Mesenchymal stem cell (in vitro differentiated cells and primary cell): ENCODE data around the gene FNDC3B.

Experiments used
- DNase-seq: peaks from one replicate; pipeline ENCODE4 v3.0.0-alpha.2; 2013
- H2AFZ ChIP-seq: one replicate; pipeline ENCODE4 v1.6.1; 2013; ENCODE audit warnings: low read depth, mild to moderate bottlenecking, control low read depth, inconsistent platforms, low read length, moderate library complexity
- H2AK5ac ChIP-seq: 2 replicates; pipeline ENCODE4 v1.6.1; 2013; ENCODE audit warnings: low read length, moderate library complexity, mild to moderate bottlenecking, inconsistent platforms; ENCODE audit not compliant: severe bottlenecking
- H2BK120ac ChIP-seq: one replicate; pipeline ENCODE4 v1.6.1; 2013; ENCODE audit warnings: low read depth, mild to moderate bottlenecking, inconsistent platforms, low read length, moderate library complexity
- H2BK12ac ChIP-seq, 2 experiments: one replicate each; pipeline ENCODE4 v1.6.1; 2013; ENCODE audit warnings: inconsistent platforms in 2 of 2, low read length in 2 of 2, mild to moderate bottlenecking in 2 of 2, moderate library complexity in 2 of 2, control low read depth in 1 of 2
- H2BK15ac ChIP-seq: one replicate; pipeline ENCODE4 v1.6.1; 2013; ENCODE audit warnings: mild to moderate bottlenecking, low read depth, inconsistent platforms; ENCODE audit not compliant: poor library complexity, severe bottlenecking
- H2BK5ac ChIP-seq: 2 replicates; pipeline ENCODE4 v1.6.1; 2013; ENCODE audit warnings: low read depth, mild to moderate bottlenecking, low read length, control low read depth, inconsistent platforms; ENCODE audit not compliant: poor library complexity, severe bottlenecking
- H3K14ac ChIP-seq, 2 experiments: one replicate each; pipeline ENCODE4 v1.6.1; 2013; ENCODE audit warnings: inconsistent platforms in 2 of 2, low read length in 2 of 2, control low read depth in 1 of 2, mild to moderate bottlenecking in 1 of 2, moderate library complexity in 1 of 2
- H3K18ac ChIP-seq, 2 experiments: one replicate each; pipeline ENCODE4 v1.6.1; 2013; ENCODE audit warnings: inconsistent platforms in 2 of 2, low read length in 2 of 2, control low read depth in 1 of 2, low read depth in 1 of 2, mild to moderate bottlenecking in 1 of 2
- H3K23ac ChIP-seq, 2 experiments: one replicate each; pipeline ENCODE4 v1.6.1; 2013; ENCODE audit warnings: inconsistent platforms in 2 of 2, low read length in 2 of 2, mild to moderate bottlenecking in 2 of 2, moderate library complexity in 2 of 2, control low read depth in 1 of 2
- H3K27ac ChIP-seq: 2 replicates; pipeline ENCODE4 v1.5.1; 2013; ENCODE audit warnings: mild to moderate bottlenecking, moderate library complexity, low read length, control low read depth, inconsistent platforms; ENCODE audit not compliant: poor library complexity, severe bottlenecking
- H3K27me3 ChIP-seq, 2 experiments: 2 replicates each; pipeline versions ENCODE4 v1.6.1 to v1.7.0; 2013; ENCODE audit warnings: low read length in 2 of 2, mild to moderate bottlenecking in 2 of 2, moderate library complexity in 2 of 2, control low read depth in 1 of 2, inconsistent platforms in 1 of 2; ENCODE audit not compliant: control insufficient read depth in 1 of 2, insufficient read depth in 1 of 2
- H3K36me3 ChIP-seq, 2 experiments: 2 replicates each; pipeline versions ENCODE4 v1.6.1 to v1.7.0; 2013; ENCODE audit warnings: low read length in 2 of 2, control low read depth in 1 of 2, inconsistent platforms in 1 of 2, low read depth in 1 of 2, mild to moderate bottlenecking in 1 of 2; ENCODE audit not compliant: insufficient read depth in 2 of 2, control insufficient read depth in 1 of 2
- H3K4ac ChIP-seq, 2 experiments: one replicate each; pipeline ENCODE4 v1.6.1; 2013; ENCODE audit warnings: inconsistent platforms in 2 of 2, low read length in 2 of 2, mild to moderate bottlenecking in 2 of 2, moderate library complexity in 2 of 2, control low read depth in 1 of 2, low read depth in 1 of 2
- H3K4me1 ChIP-seq: 2 replicates; pipeline ENCODE4 v1.6.1; 2013; ENCODE audit warnings: low read depth, low read length, control low read depth; ENCODE audit not compliant: control insufficient read depth, insufficient read depth
- H3K4me2 ChIP-seq: 2 replicates; pipeline ENCODE4 v1.6.1; 2013; ENCODE audit warnings: low read length, mild to moderate bottlenecking, inconsistent platforms; ENCODE audit not compliant: poor library complexity, severe bottlenecking
- H3K4me3 ChIP-seq, 2 experiments: 2 replicates each; pipeline versions ENCODE4 v1.5.1 to v1.7.0; 2013; ENCODE audit warnings: low read length in 2 of 2, mild to moderate bottlenecking in 2 of 2, control low read depth in 1 of 2, low read depth in 1 of 2; ENCODE audit not compliant: insufficient read depth in 1 of 2
- H3K79me1 ChIP-seq: replicated peaks from 2 replicates; pipeline ENCODE4 v1.6.1; 2013; ENCODE audit warnings: mild to moderate bottlenecking, control low read depth, low read length, inconsistent platforms; ENCODE audit not compliant: poor library complexity, severe bottlenecking
- H3K9ac ChIP-seq: 2 replicates; pipeline ENCODE4 v1.7.0; 2013; ENCODE audit warnings: mild to moderate bottlenecking, low read length, moderate library complexity
- H3K9me3 ChIP-seq: 2 replicates; pipeline ENCODE4 v1.7.0; 2013; ENCODE audit warnings: mild to moderate bottlenecking, low read length; ENCODE audit not compliant: control insufficient read depth
- H4K8ac ChIP-seq: one replicate; pipeline ENCODE4 v1.6.1; 2013; ENCODE audit warnings: inconsistent platforms, mild to moderate bottlenecking, low read length, moderate library complexity
- H4K91ac ChIP-seq: one replicate; pipeline ENCODE4 v1.6.1; 2013; ENCODE audit warnings: mild to moderate bottlenecking, low read length, inconsistent platforms
- WGBS: methylation state at CpG from one replicate; pipeline ENCODE4 v1.1.7; 2013; ENCODE audit warnings: mixed read lengths; 5-methylcytosine and 5-hydroxymethylcytosine counted together

FNDC3B gene

GRCh38 chr3:172118019-172118418, 78.6 kb downstream of the FNDC3B start:
- H3K36me3 ChIP-seq, result peaks cover 31 to 95% of the 10 kb centered on the region in 2 experiments
- H2BK120ac ChIP-seq, result no peak overlapping the region
- H3K14ac ChIP-seq, result no peak overlapping the region
- H3K79me1 ChIP-seq, result peaks cover 12% of the 10 kb centered on the region
- H3K4me1 ChIP-seq, result peaks cover 2% of the 10 kb centered on the region
- no peak overlapping the region for H3K4me3 ChIP-seq
- DNase-seq, result no peak
- no peak overlapping the region for H2BK15ac ChIP-seq
- H3K4me2 ChIP-seq, result no peak overlapping the region
- H2BK12ac ChIP-seq, result no peak overlapping the region
- no peak overlapping the region for H2AFZ ChIP-seq
- H3K23ac ChIP-seq, result no peak overlapping the region
- H3K27me3 ChIP-seq, result no peaks in the 10 kb centered on the region
- H3K4ac ChIP-seq, result no peak overlapping the region
- no peak overlapping the region for H4K91ac ChIP-seq
- H2BK5ac ChIP-seq, result no peak overlapping the region
- no peaks in the 10 kb centered on the region for H3K9me3 ChIP-seq
- H2AK5ac ChIP-seq, result no peak overlapping the region
- no peak overlapping the region for H4K8ac ChIP-seq
- H3K27ac ChIP-seq, result no peak overlapping the region
- H3K9ac ChIP-seq, result no peak overlapping the region
- WGBS, result 88% methylated on average over 1 of the region's 4 CpGs
- no peak overlapping the region for H3K18ac ChIP-seq

DNA sequence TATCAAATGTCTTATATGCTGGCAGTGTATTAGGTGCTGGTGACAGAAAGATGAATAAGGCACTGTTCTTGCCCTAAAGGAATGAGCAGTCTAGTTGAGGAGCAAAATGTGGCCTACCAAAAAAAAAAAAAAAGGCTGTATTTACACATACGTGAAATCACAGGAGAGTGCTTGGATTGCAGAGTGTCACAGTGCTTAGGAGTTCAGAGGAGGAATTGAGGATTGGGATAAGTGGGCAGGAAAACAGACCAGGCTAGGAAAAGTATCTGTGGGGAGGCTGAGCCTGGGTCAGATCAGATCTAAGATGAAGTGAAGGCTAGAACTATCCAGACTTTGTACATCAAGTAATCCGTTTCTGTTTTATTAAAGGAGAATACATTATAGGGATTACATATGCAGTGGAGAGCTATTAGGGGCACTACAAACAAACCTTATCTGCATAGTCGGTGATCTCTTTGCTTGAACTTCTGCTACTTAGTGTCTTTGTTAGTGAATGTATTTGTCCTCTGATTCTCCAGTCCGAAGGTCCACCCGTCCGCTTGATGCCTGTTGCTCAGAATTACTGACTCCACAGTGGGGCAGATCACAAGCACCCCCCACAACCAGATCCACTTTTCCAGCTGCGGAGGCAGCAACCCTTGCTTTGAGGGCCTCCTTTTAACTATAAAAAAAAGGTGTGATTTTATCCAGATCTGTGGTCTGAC, 80.0 kb downstream of the FNDC3B start:
- H4K91ac ChIP-seq, result no peak overlapping the region
- H2BK12ac ChIP-seq, result no peak overlapping the region
- H2BK15ac ChIP-seq, result no peak overlapping the region
- H3K4ac ChIP-seq, result no peak overlapping the region
- H2AFZ ChIP-seq, result no peak overlapping the region
- no peak overlapping the region for H3K18ac ChIP-seq
- H3K9me3 ChIP-seq, result no peaks in the 10 kb centered on the region
- peaks cover 12% of the 10 kb centered on the region for H3K79me1 ChIP-seq
- no peak overlapping the region for H2BK120ac ChIP-seq
- H3K36me3 ChIP-seq, result peaks cover 31 to 95% of the 10 kb centered on the region in 2 experiments
- no peak overlapping the region for H4K8ac ChIP-seq
- H3K4me1 ChIP-seq, result no peaks in the 10 kb centered on the region
- no peak overlapping the region for H3K4me2 ChIP-seq
- no peak overlapping the region for H3K27ac ChIP-seq
- WGBS, result 86% methylated on average over 5 of the region's 7 CpGs
- H3K9ac ChIP-seq, result no peak overlapping the region
- H3K4me3 ChIP-seq, result no peak overlapping the region
- no peak for DNase-seq
- H2AK5ac ChIP-seq, result no peak overlapping the region
- H2BK5ac ChIP-seq, result no peak overlapping the region
- no peak overlapping the region for H3K23ac ChIP-seq
- H3K14ac ChIP-seq, result no peak overlapping the region
- no peaks in the 10 kb centered on the region for H3K27me3 ChIP-seq

DNA sequence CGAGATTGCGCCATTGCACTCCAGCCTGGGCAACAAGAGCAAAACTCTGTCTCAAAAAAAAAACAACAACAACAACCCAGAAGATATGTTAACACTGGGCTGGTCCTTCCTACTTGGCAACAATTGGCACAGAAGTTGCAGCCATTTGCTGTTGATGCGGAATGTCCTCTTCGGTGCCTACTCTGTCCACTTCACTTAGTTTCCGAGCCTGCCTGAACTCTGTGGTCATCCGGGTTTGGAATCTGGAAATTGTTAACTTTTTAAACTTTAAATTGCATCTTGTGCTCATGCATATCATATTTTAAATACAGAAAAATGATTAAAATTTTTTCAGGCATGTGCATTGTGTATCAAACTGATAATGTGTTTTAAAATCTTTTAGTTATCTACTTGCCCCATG, 81.5 kb downstream of the FNDC3B start:
- Histone ChIP-seq H3K4ac (no peak overlapping the region), H3K4me1 (no peaks in the 10 kb centered on the region), H2BK12ac (no peak overlapping the region), H3K27me3 (no peaks in the 10 kb centered on the region), H3K9me3 (no peaks in the 10 kb centered on the region), H4K91ac (no peak overlapping the region), H3K14ac (no peak overlapping the region), H2BK120ac (no peak overlapping the region), H2BK15ac (no peak overlapping the region), H2AK5ac (no peak overlapping the region), H3K36me3 (peaks cover 30 to 95% of the 10 kb centered on the region in 2 experiments), H3K27ac (no peak overlapping the region), H3K4me3 (no peak overlapping the region), H3K4me2 (no peak overlapping the region), H3K79me1 (peaks cover 20% of the 10 kb centered on the region), H3K23ac (no peak overlapping the region), H2BK5ac (no peak overlapping the region), H3K18ac (no peak overlapping the region), H2AFZ (no peak overlapping the region), H3K9ac (no peak overlapping the region), H4K8ac (no peak overlapping the region)
- 95% methylated on average over 5 of the region's 6 CpGs for WGBS
- no peak for DNase-seq

DNA sequence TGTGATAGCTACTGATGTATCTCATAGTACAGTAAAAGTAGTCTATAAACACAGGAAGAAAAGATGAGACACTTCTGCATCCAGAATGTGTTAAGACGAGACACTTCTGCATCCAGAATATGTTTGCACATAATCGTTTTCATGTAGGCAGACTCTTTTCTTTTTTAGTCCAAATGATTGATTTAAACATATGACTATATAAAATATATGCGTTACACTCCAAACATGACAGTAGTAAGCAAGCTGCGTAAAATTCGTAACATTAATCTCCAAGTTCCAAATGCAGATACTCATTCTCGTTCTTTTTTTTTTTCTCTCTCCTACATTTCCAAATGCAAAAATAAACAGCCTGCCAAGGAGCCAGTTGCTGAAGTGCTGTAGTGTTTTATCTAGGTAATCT, 82.6 kb downstream of the FNDC3B start:
- Histone ChIP-seq H2BK5ac (no peak overlapping the region), H3K79me1 (peaks cover 18% of the 10 kb centered on the region), H3K18ac (no peak overlapping the region), H3K9me3 (no peaks in the 10 kb centered on the region), H2AFZ (no peak overlapping the region), H3K9ac (no peak overlapping the region), H3K36me3 (peaks cover 27 to 85% of the 10 kb centered on the region in 2 experiments), H2BK15ac (no peak overlapping the region), H2AK5ac (no peak overlapping the region), H3K14ac (no peak overlapping the region), H3K27me3 (no peaks in the 10 kb centered on the region), H3K4me2 (no peak overlapping the region), H3K27ac (no peak overlapping the region), H3K4me3 (no peak overlapping the region), H3K4me1 (peaks cover 1% of the 10 kb centered on the region), H2BK120ac (no peak overlapping the region), H3K23ac (no peak overlapping the region), H4K8ac (no peak overlapping the region), H3K4ac (no peak overlapping the region), H4K91ac (no peak overlapping the region), H2BK12ac (no peak overlapping the region)
- 100% methylated on average over 3 of the region's 6 CpGs for WGBS
- no peak for DNase-seq
